Activated CD8-positive, alpha-beta T cell treated with anti-CD3 and anti-CD28 coated beads, Interleukin-2, amount 10 ng/mL, durations not matched to agents 7 days and 5 days (primary cell): ENCODE results near the gene STK36. TPM values are rescaled to one million over a fixed set of nuclear protein-coding genes. Genes with fewer than 3 reads are reported as not detected.

Experiments
- ATAC-seq: fragments of 150-1000 bp; cut with Tn5 transposase; one replicate; pipeline ENCODE4 v1.10.0; 2021; ENCODE audit warnings: moderate library complexity
- CTCF ChIA-PET: fragments of 350-600 bp; sonication (Branson Sonifier 250); formaldehyde crosslinking; loops from one replicate; lab custom pipeline; 2021; ENCODE audit warnings: antibody characterized with exemption; lab: Charles Lee
- POLR2A ChIA-PET: fragments of 350-600 bp; sonication (Branson Sonifier 250); formaldehyde crosslinking; loops from one replicate; lab custom pipeline; 2021; ENCODE audit warnings: antibody characterized with exemption; lab: Charles Lee
- DNase-seq: peaks from one replicate; pipeline ENCODE4 v3.0.0-alpha.2; 2020
- H3K27ac Mint-ChIP-seq: one replicate; pipeline ENCODE4 v1.8.0; 2021; ENCODE audit warnings: mild to moderate bottlenecking, mixed read lengths
- H3K27me3 Mint-ChIP-seq: one replicate; pipeline ENCODE4 v1.8.0; 2021; ENCODE audit warnings: low read depth, mixed read lengths
- H3K36me3 Mint-ChIP-seq: one replicate; pipeline ENCODE4 v1.8.0; 2021; ENCODE audit warnings: low read depth, mixed read lengths
- H3K4me1 Mint-ChIP-seq: one replicate; pipeline ENCODE4 v1.8.0; 2021; ENCODE audit warnings: low read depth, mixed read lengths
- H3K4me3 Mint-ChIP-seq: one replicate; pipeline ENCODE4 v1.8.0; 2021; ENCODE audit warnings: mild to moderate bottlenecking, mixed read lengths
- H3K9me3 Mint-ChIP-seq: one replicate; pipeline ENCODE4 v1.8.0; 2022; ENCODE audit warnings: mixed read lengths; ENCODE audit not compliant: insufficient read depth
- total RNA-seq, 2 experiments: library from RNA; stranded (reverse); gene quantifications; one replicate each; pipeline ENCODE4 v1.2.3, GENCODE V29; 2021

STK36 gene
- 10 to 100 TPM; 12.1 to 15.2 TPM for total RNA-seq

GRCh38 chr2:218671654-218672566 lies at the start of gene STK36, which contains the start of gene RNF25:
Gene STK36, plus strand, starts transcription at chr2:218672086. Its CDS starts 744 bp downstream, at chr2:218672830.
Gene RNF25, minus strand, starts transcription at chr2:218672002. Its CDS starts 32 bp downstream, at chr2:218671970.
- peak within 1 kb of the TSS; percentile 88 for H3K4me3 Mint-ChIP-seq
- H3K9me3 Mint-ChIP-seq = no peaks in the 10 kb centered on the region
- H3K27me3 Mint-ChIP-seq = no peaks in the 10 kb centered on the region
- peak within 1 kb of the TSS; percentile 93 for H3K27ac Mint-ChIP-seq
- ChIA-PET POLR2A (interaction anchor here (0.5 to 4.0 kb wide), 8 partner anchors 12 to 405 kb away, joined by 3 to 39 read pairs (median 3); partner anchors contain the start of genes BCS1L and ZNF142), CTCF (interaction anchor here (0.6 to 5.9 kb wide), 9 partner anchors 12 to 415 kb away, joined by 3 to 51 read pairs (median 5); partner anchors contain the start of genes BCS1L, TTLL4 and ZNF142)
- ATAC-seq (peak; percentile 92), DNase-seq (peak; percentile 89)
- H3K36me3 Mint-ChIP-seq = peaks cover 9% of the 10 kb centered on the region
- H3K4me1 Mint-ChIP-seq = peaks cover 26% of the 10 kb centered on the region

- DNase-seq = no peak
- H3K27ac Mint-ChIP-seq = no peak overlapping the region
- H3K36me3 Mint-ChIP-seq = no peaks in the 10 kb centered on the region
- H3K4me1 Mint-ChIP-seq = no peaks in the 10 kb centered on the region
- ChIA-PET CTCF (no interaction called here), POLR2A (no interaction called here)
- no peak overlapping the region for H3K4me3 Mint-ChIP-seq
- ATAC-seq = no peak
- H3K27me3 Mint-ChIP-seq = no peaks in the 10 kb centered on the region
- H3K9me3 Mint-ChIP-seq = no peaks in the 10 kb centered on the region
These were observed 49.1 kb upstream of the STK36 start for GRCh38 chr2:218622606-218623365.

DNA sequence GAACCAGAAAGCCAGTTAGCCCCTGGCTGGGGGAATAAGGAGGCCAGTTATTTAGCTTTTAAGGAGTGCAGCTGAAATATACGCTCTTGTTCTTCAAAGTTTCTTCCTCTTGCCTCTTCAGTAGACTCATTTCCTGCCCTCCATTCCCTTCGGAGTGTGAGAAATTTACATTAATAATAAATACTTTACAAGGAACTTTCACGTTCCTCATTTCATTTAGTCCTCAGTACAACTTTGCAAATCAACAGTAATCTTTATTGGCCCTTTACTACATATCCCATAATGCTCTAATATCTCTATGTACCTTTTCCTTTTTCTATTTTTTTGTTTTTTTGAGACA lies 48.5 kb upstream of the STK36 start:
- Mint-ChIP-seq H3K9me3 (no peaks in the 10 kb centered on the region), H3K36me3 (no peaks in the 10 kb centered on the region), H3K4me3 (no peak overlapping the region), H3K27me3 (no peaks in the 10 kb centered on the region), H3K4me1 (no peaks in the 10 kb centered on the region), H3K27ac (no peak overlapping the region)
- ChIA-PET CTCF (no interaction called here), POLR2A (no interaction called here)
- no peak for DNase-seq
- ATAC-seq = no peak

GRCh38 chr2:218626369-218626768 lies 45.5 kb upstream of the STK36 start:
- H3K27me3 Mint-ChIP-seq = no peaks in the 10 kb centered on the region
- ChIA-PET POLR2A (no interaction called here), CTCF (interaction anchor here (1.5 kb wide), 1 partner anchor 84 kb away, joined by 4 read pairs; the partner anchor contains the start of gene TTLL4)
- no peaks in the 10 kb centered on the region for H3K36me3 Mint-ChIP-seq
- H3K9me3 Mint-ChIP-seq = no peaks in the 10 kb centered on the region
- no peak overlapping the region for H3K4me3 Mint-ChIP-seq
- DNase-seq (no peak), ATAC-seq (no peak)
- no peak overlapping the region for H3K27ac Mint-ChIP-seq
- no peaks in the 10 kb centered on the region for H3K4me1 Mint-ChIP-seq

- Mint-ChIP-seq H3K27ac (no peak overlapping the region), H3K27me3 (no peaks in the 10 kb centered on the region), H3K9me3 (no peaks in the 10 kb centered on the region), H3K4me3 (no peak overlapping the region), H3K4me1 (no peaks in the 10 kb centered on the region), H3K36me3 (no peaks in the 10 kb centered on the region)
- DNase-seq = no peak
- POLR2A ChIA-PET = interaction anchor here (0.6 to 0.7 kb wide), 2 partner anchors 44 to 63 kb away, joined by 3 read pairs; partner anchors contain the start of genes RNF25 and STK36
- ATAC-seq = no peak
- CTCF ChIA-PET = no interaction called here
These were observed 43.9 kb upstream of the STK36 start for GRCh38 chr2:218627939-218628338.

DNA sequence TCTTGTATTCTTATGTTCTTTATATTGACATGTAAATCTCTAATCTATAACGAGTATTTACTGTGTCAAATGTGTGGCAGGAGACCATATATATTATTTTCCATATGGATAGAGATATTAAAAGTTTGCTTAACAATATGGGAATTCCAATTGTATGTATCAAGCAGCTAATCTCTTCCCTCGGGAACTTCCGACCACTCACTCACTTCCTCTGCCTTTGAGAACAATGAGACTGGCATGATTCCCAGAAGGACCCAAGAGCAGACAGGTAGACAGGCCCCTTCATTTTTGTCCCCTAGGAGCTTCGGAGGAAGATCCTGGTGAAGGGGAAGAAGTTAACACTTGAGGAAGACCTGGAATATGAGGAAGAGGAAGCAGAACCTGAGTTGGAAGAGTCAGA lies 40.0 kb upstream of the STK36 start:
- ATAC-seq (no peak), DNase-seq (no peak)
- no peaks in the 10 kb centered on the region for H3K27me3 Mint-ChIP-seq
- ChIA-PET CTCF (interaction anchor here (1.0 kb wide), 1 partner anchor 16 kb away, joined by 3 read pairs; no protein-coding TSS in a partner anchor), POLR2A (no interaction called here)
- H3K9me3 Mint-ChIP-seq = no peaks in the 10 kb centered on the region
- H3K36me3 Mint-ChIP-seq = peaks cover 12% of the 10 kb centered on the region
- no peaks in the 10 kb centered on the region for H3K4me1 Mint-ChIP-seq
- H3K4me3 Mint-ChIP-seq = no peak overlapping the region
- H3K27ac Mint-ChIP-seq = no peak overlapping the region

- ATAC-seq (no peak), DNase-seq (no peak)
- H3K9me3 Mint-ChIP-seq = no peaks in the 10 kb centered on the region
- no peak overlapping the region for H3K4me3 Mint-ChIP-seq
- no peaks in the 10 kb centered on the region for H3K4me1 Mint-ChIP-seq
- no peaks in the 10 kb centered on the region for H3K27me3 Mint-ChIP-seq
- ChIA-PET POLR2A (no interaction called here), CTCF (interaction anchor here (1.1 kb wide), 1 partner anchor 212 kb away, joined by 3 read pairs; no protein-coding TSS in a partner anchor)
- H3K36me3 Mint-ChIP-seq = peaks cover 41% of the 10 kb centered on the region
- H3K27ac Mint-ChIP-seq = no peak overlapping the region
These were observed 36.2 kb upstream of the STK36 start for GRCh38 chr2:218635719-218636118.

DNA sequence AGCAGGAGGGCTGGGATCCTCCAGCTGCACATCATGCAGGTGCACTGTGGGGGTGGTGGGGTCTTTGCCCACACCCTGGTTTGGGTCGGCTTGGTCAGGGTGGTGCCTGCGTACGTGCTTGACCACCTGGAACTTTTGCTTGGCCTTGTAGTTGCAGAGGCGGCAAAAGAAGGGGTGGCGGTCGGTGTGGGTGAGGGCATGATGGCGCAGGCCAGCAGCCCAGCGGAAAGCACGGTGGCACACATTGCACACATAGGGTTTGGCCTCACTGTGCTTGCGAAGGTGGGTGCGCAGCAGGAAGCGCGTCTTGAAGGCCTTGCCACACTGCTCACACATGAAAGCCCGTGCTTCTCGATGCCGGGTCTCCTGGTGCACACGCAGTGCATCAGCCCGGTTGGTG lies 33.5 kb upstream of the STK36 start:
- ChIA-PET CTCF (no interaction called here), POLR2A (no interaction called here)
- ATAC-seq (no peak), DNase-seq (no peak)
- H3K36me3 Mint-ChIP-seq = peaks cover 52% of the 10 kb centered on the region
- no peak overlapping the region for H3K4me3 Mint-ChIP-seq
- H3K9me3 Mint-ChIP-seq = no peaks in the 10 kb centered on the region
- H3K27me3 Mint-ChIP-seq = no peaks in the 10 kb centered on the region
- no peak overlapping the region for H3K27ac Mint-ChIP-seq
- no peaks in the 10 kb centered on the region for H3K4me1 Mint-ChIP-seq

DNA sequence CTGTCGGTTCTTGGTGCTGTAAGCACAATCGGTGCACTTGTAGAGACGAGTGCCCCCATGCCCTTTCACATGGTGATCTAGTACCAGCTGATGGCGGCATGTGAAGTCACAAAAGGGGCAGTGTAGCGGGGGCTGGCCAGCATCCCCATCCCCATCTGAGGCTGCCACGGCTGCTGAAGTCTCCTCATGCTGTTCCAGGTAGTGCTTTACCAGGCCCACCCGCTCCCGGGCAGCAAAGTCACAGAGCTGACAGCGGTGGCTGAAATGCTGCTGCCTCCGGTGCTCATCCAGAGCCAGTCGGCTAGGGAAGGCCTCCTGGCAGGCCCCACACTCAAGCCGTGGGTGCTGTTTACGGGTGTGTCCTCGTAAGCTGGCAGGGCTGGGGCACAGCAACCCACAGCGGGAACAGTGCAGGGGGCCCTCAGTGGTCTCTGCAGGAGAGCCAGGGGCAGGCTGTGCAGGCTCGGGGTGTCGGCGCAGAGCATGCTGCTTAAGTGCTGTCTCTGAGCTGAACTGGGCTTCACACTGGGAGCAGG lies 29.7 kb upstream of the STK36 start:
- POLR2A ChIA-PET = no interaction called here
- no peak for ATAC-seq

GRCh38 chr2:218642786-218643185 lies 29.1 kb upstream of the STK36 start:
- no peaks in the 10 kb centered on the region for H3K27me3 Mint-ChIP-seq
- H3K4me3 Mint-ChIP-seq = no peak overlapping the region
- H3K4me1 Mint-ChIP-seq = no peaks in the 10 kb centered on the region
- ATAC-seq (no peak), DNase-seq (no peak)
- no peaks in the 10 kb centered on the region for H3K9me3 Mint-ChIP-seq
- H3K27ac Mint-ChIP-seq = no peak overlapping the region
- ChIA-PET POLR2A (no interaction called here), CTCF (no interaction called here)
- peaks cover 67% of the 10 kb centered on the region for H3K36me3 Mint-ChIP-seq

More for the DNA sequence above, 29.7 kb upstream of the STK36 start:
- H3K9me3 Mint-ChIP-seq = no peaks in the 10 kb centered on the region
- no peaks in the 10 kb centered on the region for H3K4me1 Mint-ChIP-seq
- no peak for DNase-seq
- H3K27me3 Mint-ChIP-seq = no peaks in the 10 kb centered on the region
- H3K27ac Mint-ChIP-seq = no peak overlapping the region
- CTCF ChIA-PET = no interaction called here
- peaks cover 65% of the 10 kb centered on the region for H3K36me3 Mint-ChIP-seq
- no peak overlapping the region for H3K4me3 Mint-ChIP-seq

- CTCF ChIA-PET = interaction anchor here (0.6 kb wide), 1 partner anchor 162 kb away, joined by 5 read pairs; no protein-coding TSS in a partner anchor
- Mint-ChIP-seq H3K9me3 (no peaks in the 10 kb centered on the region), H3K36me3 (peaks cover 67% of the 10 kb centered on the region), H3K27me3 (no peaks in the 10 kb centered on the region), H3K27ac (no peak overlapping the region), H3K4me1 (peaks cover 3% of the 10 kb centered on the region), H3K4me3 (no peak overlapping the region)
- ATAC-seq (no peak), DNase-seq (no peak)
- POLR2A ChIA-PET = no interaction called here
These were observed 28.1 kb upstream of the STK36 start for GRCh38 chr2:218643751-218644310.
